Measurements from ENCODE around the gene TMEM255B. TPM values are rescaled to one million over a fixed set of nuclear protein-coding genes. Genes with fewer than 3 reads are reported as not detected.
A peak's percentile ranks its signal among the peaks of the same experiment; 100 is the strongest.

TMEM255B gene
- total RNA-seq, 1 experiment from 2014 or later: 26.3 TPM

- TF ChIP-seq SIN3A (IDR thresholded peaks at IDR 0.05; ENCODE audit: borderline replicate concordance, insufficient read depth, low read depth, low read length): no peak
- no peak for TF ChIP-seq REST (IDR thresholded peaks at IDR 0.05; ENCODE audit: insufficient read depth in 1 of 2, low read depth in 2 of 2, low read length in 1 of 2)
- TF ChIP-seq CTCF (IDR thresholded peaks at IDR 0.05): no peak
- no peak for TF ChIP-seq POLR2AphosphoS5 (IDR thresholded peaks at IDR 0.05; ENCODE audit: low read depth, low read length)
- no peak for TF ChIP-seq TCF7L2 (IDR thresholded peaks at IDR 0.05; ENCODE audit: low read depth, low read length)
- Histone ChIP-seq H3K27me3 (ENCODE audit: control insufficient read depth, insufficient read depth, low read length) (no peaks in the 10 kb centered on the region), H3K27ac (ENCODE audit: low read length) (no peak overlapping the region), H3K9me3 (ENCODE audit: control insufficient read depth, insufficient read depth, low read depth, low read length) (no peaks in the 10 kb centered on the region), H3K36me3 (ENCODE audit: control insufficient read depth, insufficient read depth, low read length) (no peaks in the 10 kb centered on the region), H3K4me3 (ENCODE audit: low read depth in 2 of 2, low read length in 2 of 2) (no peak overlapping the region), H3K4me1 (ENCODE audit: control insufficient read depth, insufficient read depth, low read length) (no peaks in the 10 kb centered on the region)
- BruUV-seq (replicated peaks): no TSS peak
- ChIA-PET POLR2A (interaction anchor here (0.7 kb wide), 1 partner anchor 473 kb away, joined by 3 read pairs; no protein-coding TSS in a partner anchor), CTCF (interaction anchor here (0.5 kb wide), 1 partner anchor 9 kb away, joined by 3 read pairs; no protein-coding TSS in a partner anchor)
- in situ Hi-C loops (cut with HindIII; ENCODE audit: low pct_unique_long_range_greater_than_20kb, low sequenced_read_pairs) (no loop called here), intact Hi-C loops (cut with micrococcal nuclease; ENCODE audit: unreplicated experiment) (no loop called here)
- ATAC-seq (no peak), DNase-seq (ENCODE audit: low read depth, low spot score) (no peak)
These were observed 17.8 kb upstream of the TMEM255B start for GRCh38 chr13:113741191-113741668.

- in situ Hi-C loops (cut with HindIII; ENCODE audit: low pct_unique_long_range_greater_than_20kb, low sequenced_read_pairs): no loop called here
- H3K4me1 ChIP-seq (ENCODE audit: control insufficient read depth, insufficient read depth, low read length): no peaks in the 10 kb centered on the region
- H3K27me3 ChIP-seq (ENCODE audit: control insufficient read depth, insufficient read depth, low read length): no peaks in the 10 kb centered on the region
- H3K4me3 ChIP-seq (ENCODE audit: low read depth in 2 of 2, low read length in 2 of 2): no peak overlapping the region
- H3K27ac ChIP-seq (ENCODE audit: low read length): no peak overlapping the region
- BruUV-seq (replicated peaks): no TSS peak
- H3K9me3 ChIP-seq (ENCODE audit: control insufficient read depth, insufficient read depth, low read depth, low read length): no peaks in the 10 kb centered on the region
- ATAC-seq (peak; percentile 56), DNase-seq (ENCODE audit: low read depth, low spot score) (no peak)
- ChIA-PET CTCF (interaction anchor here (0.5 kb wide), 1 partner anchor 10 kb away, joined by 3 read pairs; no protein-coding TSS in a partner anchor), POLR2A (interaction anchor here (0.7 kb wide), 1 partner anchor 472 kb away, joined by 3 read pairs; no protein-coding TSS in a partner anchor)
- intact Hi-C loops (cut with micrococcal nuclease; ENCODE audit: unreplicated experiment): no loop called here
- H3K36me3 ChIP-seq (ENCODE audit: control insufficient read depth, insufficient read depth, low read length): no peaks in the 10 kb centered on the region
- TF ChIP-seq REST (IDR thresholded peaks at IDR 0.05; ENCODE audit: insufficient read depth in 1 of 2, low read depth in 2 of 2, low read length in 1 of 2): no peak
These were observed 17.0 kb upstream of the TMEM255B start for GRCh38 chr13:113742000-113742441.

Data from Panc1 (cell line).